Sigmoid colon (tissue), 4 donors: ENCODE measurements around the gene INPP5D.

Source experiments
- POLR2AphosphoS5 ChIP-seq, 4 donors: sonication (generic); formaldehyde crosslinking; IDR thresholded peaks; one replicate each; pipeline ENCODE4 v1.6.1; 2017; ENCODE audit warnings: antibody characterized with exemption in 4 of 4
- TF ChIP-seq, protein P1 (sequence below), 4 experiments: fragments of 450-650 bp in 3 of 4; fragments of 200-600 bp in 1 of 4; IDR thresholded peaks; one replicate each; pipeline ENCODE4 v1.5.1; 2016 to 2019; ENCODE audit warnings: antibody characterized with exemption in 4 of 4, mild to moderate bottlenecking in 3 of 4, moderate library complexity in 2 of 4

DNA sequence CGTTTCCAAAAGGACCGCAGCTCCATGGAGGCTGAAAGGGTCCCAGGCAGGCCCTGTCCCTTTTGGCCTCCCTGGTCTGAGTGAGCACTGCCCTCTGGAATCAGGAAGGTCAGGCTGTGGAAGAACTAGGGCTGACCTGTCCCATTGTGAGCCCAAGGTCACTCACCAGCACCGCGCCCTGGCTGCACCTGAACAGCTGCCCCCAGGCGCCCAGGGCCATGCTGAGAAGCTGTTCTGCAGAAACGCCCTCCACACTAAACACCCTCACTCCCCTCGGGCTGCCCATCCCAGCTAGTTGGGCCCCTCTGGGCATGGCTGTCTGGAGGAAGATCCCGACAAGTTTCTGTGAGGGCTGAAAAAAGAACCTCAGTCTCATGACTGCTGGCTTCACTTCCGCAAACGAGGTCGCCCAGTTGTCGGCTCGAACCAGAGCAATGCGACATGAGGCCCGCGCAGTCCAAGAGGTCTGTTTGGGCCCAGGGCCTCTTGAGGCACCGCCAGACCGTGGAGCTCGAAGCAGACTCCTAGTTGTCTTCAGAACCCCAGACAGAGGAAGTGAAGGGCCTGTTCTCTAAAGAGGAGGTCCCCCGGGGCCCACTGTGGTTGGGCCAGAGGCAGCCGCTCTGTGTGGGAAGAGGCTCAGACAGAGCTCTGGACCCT, 64.4 kb downstream of the INPP5D start:
- TF ChIP-seq, protein P1, sequence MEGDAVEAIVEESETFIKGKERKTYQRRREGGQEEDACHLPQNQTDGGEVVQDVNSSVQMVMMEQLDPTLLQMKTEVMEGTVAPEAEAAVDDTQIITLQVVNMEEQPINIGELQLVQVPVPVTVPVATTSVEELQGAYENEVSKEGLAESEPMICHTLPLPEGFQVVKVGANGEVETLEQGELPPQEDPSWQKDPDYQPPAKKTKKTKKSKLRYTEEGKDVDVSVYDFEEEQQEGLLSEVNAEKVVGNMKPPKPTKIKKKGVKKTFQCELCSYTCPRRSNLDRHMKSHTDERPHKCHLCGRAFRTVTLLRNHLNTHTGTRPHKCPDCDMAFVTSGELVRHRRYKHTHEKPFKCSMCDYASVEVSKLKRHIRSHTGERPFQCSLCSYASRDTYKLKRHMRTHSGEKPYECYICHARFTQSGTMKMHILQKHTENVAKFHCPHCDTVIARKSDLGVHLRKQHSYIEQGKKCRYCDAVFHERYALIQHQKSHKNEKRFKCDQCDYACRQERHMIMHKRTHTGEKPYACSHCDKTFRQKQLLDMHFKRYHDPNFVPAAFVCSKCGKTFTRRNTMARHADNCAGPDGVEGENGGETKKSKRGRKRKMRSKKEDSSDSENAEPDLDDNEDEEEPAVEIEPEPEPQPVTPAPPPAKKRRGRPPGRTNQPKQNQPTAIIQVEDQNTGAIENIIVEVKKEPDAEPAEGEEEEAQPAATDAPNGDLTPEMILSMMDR (IDR thresholded peaks at IDR 0.05): no peak
- no peak for TF ChIP-seq POLR2AphosphoS5 (IDR thresholded peaks at IDR 0.05)
